ENCODE data around the gene DXO. TPM values are rescaled to one million over a fixed set of nuclear protein-coding genes. Genes with fewer than 3 reads are reported as not detected.
A peak's percentile ranks its signal among the peaks of the same experiment; 100 is the strongest.
"Not testable (repeated sequence)": the region's sequence is repeated elsewhere in the genome, so short reads cannot be mapped to it uniquely, and the experiment has no call there.

The DXO gene
- 10 to 100 TPM; 15.3 to 26.9 (median 22.9) TPM for total RNA-seq

DNA sequence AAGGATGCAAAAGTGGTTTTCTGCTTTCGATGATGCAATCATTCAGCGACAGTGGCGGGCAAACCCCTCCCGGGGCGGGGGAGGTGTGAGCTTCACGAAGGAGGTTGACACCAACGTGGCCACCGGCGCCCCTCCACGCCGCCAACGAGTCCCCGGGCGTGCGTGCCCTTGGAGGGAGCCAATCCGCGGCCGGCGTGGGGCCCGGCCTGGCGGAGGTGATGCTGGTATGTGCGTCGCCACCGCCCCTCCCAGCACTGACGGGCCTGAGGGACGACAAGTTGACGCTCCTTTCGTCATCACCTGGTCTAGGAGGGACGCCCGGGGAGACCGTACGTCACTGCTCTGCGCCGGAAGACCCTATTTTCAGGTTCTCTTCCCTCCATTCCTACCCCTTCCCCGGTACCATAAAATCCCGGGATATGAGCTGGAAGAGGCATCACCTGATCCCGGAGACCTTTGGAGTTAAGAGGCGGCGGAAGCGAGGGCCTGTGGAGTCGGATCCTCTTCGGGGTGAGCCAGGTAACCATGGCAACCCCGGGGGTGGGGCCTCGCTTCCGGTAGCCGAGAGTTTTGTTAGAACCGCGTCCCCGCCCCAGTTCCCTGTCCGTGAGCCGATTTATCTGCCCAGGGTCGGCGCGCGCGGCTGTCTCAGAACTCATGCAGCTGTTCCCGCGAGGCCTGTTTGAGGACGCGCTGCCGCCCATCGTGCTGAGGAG is at the start of gene DXO:
DXO (minus strand) TSS at position 146 of the 716 bp plus-strand sequence. CDS start 463 bp downstream, outside the sequence.
- in situ Hi-C loops (cut with MboI; ENCODE audit: low pct_unique_long_range_greater_than_20kb in 2 of 9, low sequenced_read_pairs in 9 of 9, unreplicated experiment in 9 of 9) = loop anchor here in 1 of 9 experiments (25.0 kb wide), 1 partner anchor 285 kb away; the partner anchor contains the start of gene LY6G5C
- WGBS, 10 experiments = 0 to 4% (median 0%) methylated on average over 1 to 20 of the region's 62 CpGs; no CpG with 5 or more reads in 3 of the 10 experiments

DNA sequence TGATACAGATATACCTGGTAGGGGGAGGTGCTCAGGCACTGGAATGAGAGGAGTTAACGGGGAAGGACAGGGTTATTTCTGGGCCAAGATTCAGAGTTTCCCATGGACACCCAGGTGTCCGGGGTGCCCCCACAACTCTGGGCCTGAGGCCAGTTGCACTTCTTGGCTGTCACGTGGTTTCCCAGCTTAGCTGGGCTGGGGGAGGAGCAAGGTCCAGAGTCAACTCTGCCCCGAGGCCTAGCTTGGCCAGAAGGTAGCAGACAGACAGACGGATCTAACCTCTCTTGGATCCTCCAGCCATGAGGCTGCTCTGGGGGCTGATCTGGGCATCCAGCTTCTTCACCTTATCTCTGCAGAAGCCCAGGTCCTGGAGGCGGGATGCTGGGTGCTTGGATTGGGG is 42.6 kb upstream of the DXO start, which contains the start of gene C4B:
C4B (plus strand) TSS at position 249 of the 400 bp plus-strand sequence; CDS start at position 300, 51 bp downstream.
- H3K4me1 ChIP-seq (replicated peaks in 1 of 2); H3K4me3 ChIP-seq; H3K27ac ChIP-seq; in situ Hi-C loops (cut with MboI; ENCODE audit: low pct_unique_long_range_greater_than_20kb in 2 of 9, low sequenced_read_pairs in 9 of 9, unreplicated experiment in 9 of 9): not testable (repeated sequence)
- ATAC-seq (replicated peaks in 6 of 8) = peak in 5 of 8 experiments; percentile 2 to 72 (median 38)
- no CpG with 5 or more reads among the region's 6 CpGs for WGBS, 10 experiments

More for the DNA sequence above, at the start of gene DXO:
- ATAC-seq (replicated peaks in 6 of 8) = peak; percentile 84 to 93 (median 91)
- Histone ChIP-seq H3K27ac (peak within 1 kb of the TSS; percentile 96 to 97), H3K4me1 (replicated peaks in 1 of 2) (peaks cover 19 to 24% of the 10 kb centered on the region in 2 donors), H3K4me3 (peak within 1 kb of the TSS; percentile 56 to 85 (median 66))

DNA sequence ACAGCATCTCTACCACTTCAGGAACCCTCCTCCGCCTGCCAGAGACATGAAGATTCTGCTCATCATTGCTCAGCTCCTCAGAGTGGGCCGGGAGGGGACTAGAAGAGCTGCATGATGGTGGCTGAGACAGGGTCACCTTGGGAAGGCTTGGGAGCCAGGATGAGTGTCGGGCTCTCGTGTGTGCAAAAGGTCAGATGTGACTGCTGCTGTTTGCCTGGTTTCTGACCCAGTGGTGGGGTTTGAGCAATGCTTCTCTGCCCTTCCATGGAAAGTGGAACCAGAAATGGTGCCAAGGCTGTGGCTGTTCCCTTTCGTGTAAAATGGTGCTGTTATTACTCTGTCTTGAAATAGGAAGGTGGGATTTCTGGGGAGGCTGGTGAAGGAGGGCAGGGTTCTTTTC is 41.8 kb upstream of the DXO start:
- ATAC-seq (replicated peaks in 6 of 8); H3K4me1 ChIP-seq (replicated peaks in 1 of 2); H3K27ac ChIP-seq; H3K4me3 ChIP-seq; in situ Hi-C loops (cut with MboI; ENCODE audit: low pct_unique_long_range_greater_than_20kb in 2 of 9, low sequenced_read_pairs in 9 of 9, unreplicated experiment in 9 of 9): not testable (repeated sequence)
- WGBS, 10 experiments = no CpG with 5 or more reads among the region's 5 CpGs

DNA sequence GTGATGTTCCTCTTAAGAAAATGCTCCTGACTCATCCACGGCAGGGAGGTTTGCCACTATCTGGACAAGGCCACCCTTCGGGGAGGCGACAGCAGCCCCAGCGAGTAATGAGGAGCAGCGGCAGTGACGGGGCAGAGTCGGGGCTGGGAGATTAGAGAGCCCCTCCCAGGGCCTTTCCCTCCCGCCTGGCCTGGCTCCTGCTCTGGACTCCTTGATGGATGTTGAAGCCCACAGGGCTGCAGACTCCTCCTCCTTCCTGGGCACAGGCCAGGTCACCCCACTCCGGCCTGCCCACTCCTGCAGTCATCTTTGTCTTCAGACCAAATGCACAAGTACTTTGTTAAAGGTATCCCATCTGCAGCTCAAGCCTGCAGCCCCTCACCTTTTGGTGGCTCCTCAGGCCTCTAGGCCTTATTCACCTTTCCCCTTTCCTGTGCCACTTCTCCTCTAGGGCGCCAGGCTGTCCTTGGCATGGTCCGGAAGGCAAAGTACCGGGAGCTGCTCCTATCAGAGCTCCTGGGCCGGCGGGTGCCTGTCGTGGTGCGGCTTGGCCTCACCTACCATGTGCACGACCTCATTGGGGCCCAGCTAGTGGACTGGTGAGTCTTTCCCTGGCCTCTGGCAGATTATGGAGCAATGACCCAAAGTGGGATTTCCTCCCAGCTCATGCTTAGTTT is 41.1 kb upstream of the DXO start:
- in situ Hi-C loops (cut with MboI; ENCODE audit: low pct_unique_long_range_greater_than_20kb in 2 of 9, low sequenced_read_pairs in 9 of 9, unreplicated experiment in 9 of 9); H3K4me3 ChIP-seq; H3K27ac ChIP-seq; H3K4me1 ChIP-seq (replicated peaks in 1 of 2): not testable (repeated sequence)
- WGBS, 10 experiments = no CpG with 5 or more reads among the region's 17 CpGs
- peak in 7 of 8 experiments; percentile 58 to 84 (median 73) for ATAC-seq (replicated peaks in 6 of 8)

DNA sequence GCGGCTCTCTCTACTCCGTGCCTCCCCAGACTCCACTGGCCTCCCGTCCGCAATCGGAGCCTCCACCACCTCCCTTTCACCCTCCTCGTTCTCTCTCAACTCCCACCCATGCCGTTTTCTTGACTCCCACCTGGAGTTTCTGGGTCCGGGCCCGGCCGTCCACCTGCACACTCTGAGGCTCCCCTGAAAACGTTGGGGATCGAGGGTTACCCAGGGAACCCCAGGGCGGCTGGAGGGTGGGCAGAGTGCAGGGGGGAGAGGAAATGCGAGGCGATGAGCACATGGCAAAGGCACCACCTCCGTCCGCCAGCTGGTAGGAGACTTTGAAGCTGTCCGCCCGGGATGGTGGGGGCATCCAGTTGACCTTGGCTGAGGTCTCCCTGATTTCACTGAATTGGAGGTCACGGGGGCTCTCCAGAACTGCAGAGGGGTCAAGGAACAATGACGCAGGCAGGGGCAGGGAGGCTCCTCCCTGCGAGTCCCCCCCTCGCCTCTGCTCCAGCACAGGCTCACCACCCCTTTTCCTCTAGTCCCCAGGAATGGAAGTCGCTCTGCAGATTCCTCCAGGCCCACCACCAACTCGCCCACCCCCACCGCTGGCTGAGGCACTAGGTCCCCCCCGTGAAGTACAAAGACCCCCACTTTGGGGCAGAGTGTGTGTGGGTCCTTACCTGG is 39.1 kb upstream of the DXO start:
- ATAC-seq (replicated peaks in 6 of 8); in situ Hi-C loops (cut with MboI; ENCODE audit: low pct_unique_long_range_greater_than_20kb in 2 of 9, low sequenced_read_pairs in 9 of 9, unreplicated experiment in 9 of 9); H3K4me1 ChIP-seq (replicated peaks in 1 of 2); H3K27ac ChIP-seq; H3K4me3 ChIP-seq: not testable (repeated sequence)
- whole genome bisulfite sequencing, 10 experiments = no CpG with 5 or more reads among the region's 27 CpGs

DNA sequence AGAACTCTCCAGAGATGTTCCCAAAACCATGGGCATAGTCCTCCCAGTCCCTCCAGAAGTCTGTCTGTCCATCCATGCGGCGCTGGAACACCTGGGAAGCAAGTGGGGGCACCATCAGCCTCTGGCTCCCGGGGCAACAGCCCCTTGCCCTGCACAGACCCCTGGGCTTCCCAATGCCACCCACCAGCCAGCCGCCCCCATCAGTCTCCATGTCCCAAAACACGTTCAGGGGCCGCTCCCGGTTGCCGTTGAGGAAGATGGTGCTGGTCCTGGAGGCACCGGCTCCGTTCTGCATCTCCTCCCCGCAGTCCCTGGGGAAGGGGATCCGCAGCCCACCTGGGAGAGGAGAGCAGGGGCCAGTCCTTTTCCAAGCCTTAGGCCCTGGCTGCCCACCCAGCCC is 37.6 kb upstream of the DXO start:
- no CpG with 5 or more reads among the region's 12 CpGs for WGBS, 10 experiments
- H3K4me1 ChIP-seq (replicated peaks in 1 of 2); in situ Hi-C loops (cut with MboI; ENCODE audit: low pct_unique_long_range_greater_than_20kb in 2 of 9, low sequenced_read_pairs in 9 of 9, unreplicated experiment in 9 of 9); H3K4me3 ChIP-seq; ATAC-seq (replicated peaks in 6 of 8); H3K27ac ChIP-seq: not testable (repeated sequence)

DNA sequence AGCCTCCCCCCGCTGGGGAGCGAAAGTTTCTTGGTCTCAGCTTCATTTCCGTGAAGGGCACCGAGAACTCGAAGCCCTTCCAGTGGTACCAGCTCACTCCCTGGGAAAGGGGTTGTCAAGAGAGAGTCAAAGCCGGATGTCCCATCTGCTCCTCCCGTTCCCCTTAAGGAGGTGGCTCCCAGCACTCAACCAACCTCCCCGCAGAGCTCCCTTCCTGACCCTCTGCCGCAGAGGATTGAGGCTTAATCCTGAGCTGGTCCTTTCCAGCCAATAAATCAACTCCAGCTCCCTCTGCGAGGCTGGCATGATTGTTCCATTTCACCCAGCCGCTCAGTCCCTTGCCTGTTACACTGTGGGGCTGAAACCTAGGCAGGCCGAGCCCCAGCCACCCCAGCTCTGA is 36.7 kb upstream of the DXO start:
- H3K27ac ChIP-seq; H3K4me3 ChIP-seq; H3K4me1 ChIP-seq (replicated peaks in 1 of 2); in situ Hi-C loops (cut with MboI; ENCODE audit: low pct_unique_long_range_greater_than_20kb in 2 of 9, low sequenced_read_pairs in 9 of 9, unreplicated experiment in 9 of 9): not testable (repeated sequence)
- peak in 4 of 8 experiments; percentile 3 to 18 (median 6) for ATAC-seq (replicated peaks in 6 of 8)
- WGBS, 10 experiments = no CpG with 5 or more reads among the region's 12 CpGs

DNA sequence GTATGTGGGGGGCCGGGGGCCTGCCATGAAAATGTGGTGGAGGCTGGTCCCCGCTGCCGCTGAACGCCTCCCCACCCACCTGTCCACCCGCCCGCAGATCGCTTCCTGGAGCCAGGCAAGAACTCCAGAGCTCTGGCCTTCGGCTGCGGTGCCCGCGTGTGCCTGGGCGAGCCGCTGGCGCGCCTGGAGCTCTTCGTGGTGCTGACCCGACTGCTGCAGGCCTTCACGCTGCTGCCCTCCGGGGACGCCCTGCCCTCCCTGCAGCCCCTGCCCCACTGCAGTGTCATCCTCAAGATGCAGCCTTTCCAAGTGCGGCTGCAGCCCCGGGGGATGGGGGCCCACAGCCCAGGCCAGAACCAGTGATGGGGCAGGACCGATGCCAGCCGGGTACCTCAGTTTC is 36.1 kb upstream of the DXO start:
- ATAC-seq (replicated peaks in 6 of 8); in situ Hi-C loops (cut with MboI; ENCODE audit: low pct_unique_long_range_greater_than_20kb in 2 of 9, low sequenced_read_pairs in 9 of 9, unreplicated experiment in 9 of 9); H3K27ac ChIP-seq; H3K4me3 ChIP-seq; H3K4me1 ChIP-seq (replicated peaks in 1 of 2): not testable (repeated sequence)
- WGBS, 10 experiments = no CpG with 5 or more reads among the region's 24 CpGs

DNA sequence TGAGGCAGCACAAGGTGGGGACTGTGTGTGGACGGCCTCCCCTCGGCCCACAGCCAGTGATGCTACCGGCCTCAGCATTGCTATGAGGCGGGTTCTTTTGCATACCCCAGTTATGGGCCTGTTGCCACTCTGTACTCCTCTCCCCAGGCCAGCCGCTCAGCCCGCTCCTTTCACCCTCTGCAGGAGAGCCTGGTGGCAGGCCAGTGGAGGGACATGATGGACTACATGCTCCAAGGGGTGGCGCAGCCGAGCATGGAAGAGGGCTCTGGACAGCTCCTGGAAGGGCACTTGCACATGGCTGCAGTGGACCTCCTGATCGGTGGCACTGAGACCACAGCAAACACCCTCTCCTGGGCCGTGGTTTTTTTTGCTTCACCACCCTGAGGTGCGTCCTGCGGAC is 35.1 kb upstream of the DXO start:
- in situ Hi-C loops (cut with MboI; ENCODE audit: low pct_unique_long_range_greater_than_20kb in 2 of 9, low sequenced_read_pairs in 9 of 9, unreplicated experiment in 9 of 9); H3K27ac ChIP-seq; H3K4me3 ChIP-seq; H3K4me1 ChIP-seq (replicated peaks in 1 of 2): not testable (repeated sequence)
- peak; percentile 11 to 49 (median 21) for ATAC-seq (replicated peaks in 6 of 8)
- WGBS, 10 experiments = 80 to 90% methylated on average over 2 of the region's 12 CpGs; no CpG with 5 or more reads in 8 of the 10 experiments

DNA sequence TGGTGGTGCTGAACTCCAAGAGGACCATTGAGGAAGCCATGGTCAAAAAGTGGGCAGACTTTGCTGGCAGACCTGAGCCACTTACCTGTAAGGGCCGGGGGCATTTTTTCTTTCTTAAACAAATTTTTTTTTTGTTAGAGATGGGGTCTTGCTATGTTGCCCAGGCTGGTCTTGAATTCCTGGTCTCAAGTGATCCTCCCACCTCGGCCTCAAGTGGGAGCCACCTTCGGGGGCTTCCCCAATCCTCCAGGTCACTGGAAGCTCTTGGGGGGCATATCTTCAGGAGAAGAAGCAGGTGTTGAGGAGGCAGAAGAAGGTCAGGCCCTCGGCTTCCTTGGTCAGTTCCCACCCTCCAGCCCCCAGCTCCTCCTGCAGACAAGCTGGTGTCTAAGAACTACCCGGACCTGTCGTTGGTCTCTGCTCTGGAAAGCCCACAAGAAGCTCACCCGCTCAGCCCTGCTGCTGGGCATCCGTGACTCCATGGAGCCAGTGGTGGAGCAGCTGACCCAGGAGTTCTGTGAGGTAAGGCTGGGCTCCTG is 34.1 kb upstream of the DXO start:
- ATAC-seq (replicated peaks in 6 of 8); H3K4me3 ChIP-seq; in situ Hi-C loops (cut with MboI; ENCODE audit: low pct_unique_long_range_greater_than_20kb in 2 of 9, low sequenced_read_pairs in 9 of 9, unreplicated experiment in 9 of 9); H3K4me1 ChIP-seq (replicated peaks in 1 of 2); H3K27ac ChIP-seq: not testable (repeated sequence)
- 70% methylated on average over 2 of the region's 8 CpGs; no CpG with 5 or more reads in 9 of the 10 experiments for WGBS, 10 experiments

DNA sequence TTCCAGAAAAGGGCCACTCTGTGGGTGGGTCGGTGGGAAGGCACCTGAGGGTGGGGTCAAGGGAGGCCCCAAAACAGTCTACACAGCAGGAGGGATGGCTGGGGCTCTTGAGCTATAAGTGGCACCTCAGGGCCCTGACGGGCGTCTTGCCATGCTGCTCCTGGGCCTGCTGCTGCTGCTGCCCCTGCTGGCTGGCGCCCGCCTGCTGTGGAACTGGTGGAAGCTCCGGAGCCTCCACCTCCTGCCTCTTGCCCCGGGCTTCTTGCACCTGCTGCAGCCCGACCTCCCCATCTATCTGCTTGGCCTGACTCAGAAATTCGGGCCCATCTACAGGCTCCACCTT is 33.6 kb upstream of the DXO start:
- WGBS, 10 experiments = no CpG with 5 or more reads among the region's 9 CpGs
- H3K27ac ChIP-seq; H3K4me3 ChIP-seq; ATAC-seq (replicated peaks in 6 of 8); in situ Hi-C loops (cut with MboI; ENCODE audit: low pct_unique_long_range_greater_than_20kb in 2 of 9, low sequenced_read_pairs in 9 of 9, unreplicated experiment in 9 of 9); H3K4me1 ChIP-seq (replicated peaks in 1 of 2): not testable (repeated sequence)

DNA sequence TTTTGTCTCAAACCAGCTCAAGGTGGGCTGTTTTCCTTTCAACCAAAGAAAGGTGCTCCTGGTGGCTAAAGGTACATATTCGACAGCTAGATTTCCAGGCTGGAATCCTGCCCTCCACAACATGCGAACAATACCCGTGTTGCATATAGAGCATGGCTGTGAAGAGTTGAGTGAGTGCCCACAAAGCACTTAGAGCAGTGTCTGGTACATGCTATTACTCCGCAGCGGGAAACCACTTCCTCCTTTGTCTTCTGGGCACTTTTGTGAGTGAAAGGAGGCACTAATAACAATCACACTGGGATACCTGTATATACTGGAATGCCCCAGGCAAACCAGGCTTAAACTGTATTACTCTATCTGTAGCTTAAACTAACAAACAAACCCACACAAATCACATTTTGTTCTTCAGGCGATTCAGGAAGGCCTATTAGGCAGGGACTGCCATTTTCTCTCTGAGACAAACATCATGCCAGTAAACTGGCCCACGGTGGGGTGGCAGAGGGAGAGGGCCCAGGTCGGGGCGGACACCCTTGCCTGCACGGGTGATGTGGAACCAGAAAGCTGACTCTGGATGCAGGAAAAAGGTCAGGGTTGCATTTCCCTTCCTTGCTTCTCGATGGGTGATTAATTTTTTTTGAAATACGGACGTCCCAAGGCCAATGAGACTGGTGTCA is 33.1 kb upstream of the DXO start:
- H3K27ac ChIP-seq; in situ Hi-C loops (cut with MboI; ENCODE audit: low pct_unique_long_range_greater_than_20kb in 2 of 9, low sequenced_read_pairs in 9 of 9, unreplicated experiment in 9 of 9); H3K4me3 ChIP-seq; ATAC-seq (replicated peaks in 6 of 8); H3K4me1 ChIP-seq (replicated peaks in 1 of 2): not testable (repeated sequence)
- WGBS, 10 experiments = no CpG with 5 or more reads among the region's 13 CpGs
